ENCODE data around the gene FUT6.

FUT6 gene

DNA sequence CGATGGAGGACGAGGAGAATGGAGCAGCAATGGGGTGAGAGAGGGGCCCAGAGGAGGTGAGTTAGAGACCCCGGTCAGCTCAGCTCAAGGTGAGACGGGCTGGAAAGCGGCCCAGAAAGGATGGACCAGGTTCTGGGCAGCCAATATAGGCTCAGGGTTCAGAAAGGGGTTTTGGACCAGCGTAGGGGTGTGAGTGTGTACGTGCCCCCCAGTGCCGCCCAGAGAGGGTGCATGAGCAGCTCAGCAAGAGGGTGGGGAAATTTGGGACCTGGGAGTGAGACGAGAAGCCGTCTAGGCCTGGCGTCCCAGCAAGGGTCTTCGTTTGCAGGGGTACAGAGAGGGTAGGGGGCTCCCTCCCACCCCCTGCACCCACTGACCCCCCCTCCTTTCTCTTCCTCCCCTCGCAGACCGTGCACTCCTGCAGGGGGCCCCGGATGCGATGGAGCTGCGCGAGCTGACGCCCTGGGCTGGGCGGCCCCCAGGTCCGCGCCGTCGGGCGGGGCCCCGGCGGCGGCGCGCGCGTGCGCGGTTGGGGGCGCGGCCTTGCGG, 12.1 kb downstream of the FUT6 start:
- no peak for DNase-seq

DNA sequence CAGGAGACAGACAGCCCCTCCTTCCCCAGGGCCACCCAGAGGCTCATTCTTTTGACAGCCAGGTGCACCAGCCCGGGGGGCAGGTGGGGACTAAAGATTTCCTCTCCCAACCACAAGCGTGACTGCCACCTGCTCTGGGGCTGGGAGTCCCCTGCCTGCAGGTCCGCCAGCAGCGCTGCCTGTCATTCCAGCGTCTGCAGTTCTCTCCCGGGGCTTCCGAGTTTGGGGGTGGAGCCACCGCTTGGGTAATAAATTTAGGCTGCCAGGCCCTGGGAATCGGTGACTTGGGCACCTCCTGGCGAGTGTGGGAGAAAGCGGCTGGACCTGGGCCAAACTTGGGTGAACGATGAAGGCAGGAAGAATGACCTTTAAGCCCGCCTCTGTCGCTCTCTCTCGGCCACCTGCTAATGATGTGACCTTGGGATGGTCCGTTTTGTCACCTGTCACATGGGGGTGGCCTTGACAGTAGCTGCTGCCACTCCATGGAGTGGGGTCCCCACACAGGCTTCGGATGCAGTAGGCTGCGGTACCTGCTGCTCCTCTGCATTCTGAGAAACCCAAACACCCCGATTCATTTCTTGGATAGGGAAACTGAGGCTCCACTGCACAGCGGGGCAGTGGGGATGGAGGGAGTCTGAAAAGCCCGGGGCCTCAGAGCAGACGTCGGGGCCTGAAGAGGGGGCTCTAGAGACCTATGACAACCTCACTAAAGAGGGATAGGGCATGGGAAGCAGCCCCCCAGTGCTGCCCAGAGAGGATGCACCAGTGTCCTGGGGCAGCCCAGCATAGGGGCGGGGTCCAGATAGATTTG, 12.8 kb downstream of the FUT6 start:
- DNase-seq, result peak; percentile 17

DNA sequence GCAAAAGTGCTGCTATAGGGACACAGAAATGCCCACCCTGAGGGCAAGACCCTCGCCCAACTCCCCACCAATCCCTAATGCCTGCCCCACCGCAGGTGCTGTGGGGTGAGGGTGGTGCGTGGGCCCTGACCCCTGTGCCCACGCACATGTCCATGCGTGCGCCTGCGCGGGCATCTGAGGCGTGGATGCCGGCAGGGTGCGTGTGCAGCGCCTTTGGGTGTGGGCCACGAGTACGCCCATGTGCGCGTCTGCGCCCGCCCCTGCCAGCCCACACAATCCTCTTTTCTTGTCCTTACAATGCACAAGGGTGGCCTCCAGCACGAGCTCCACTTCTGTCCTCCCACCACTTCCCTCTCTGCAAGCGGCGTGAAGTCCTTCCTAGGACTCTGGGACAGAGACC, 14.3 kb downstream of the FUT6 start:
- DNase-seq, result no peak

DNA sequence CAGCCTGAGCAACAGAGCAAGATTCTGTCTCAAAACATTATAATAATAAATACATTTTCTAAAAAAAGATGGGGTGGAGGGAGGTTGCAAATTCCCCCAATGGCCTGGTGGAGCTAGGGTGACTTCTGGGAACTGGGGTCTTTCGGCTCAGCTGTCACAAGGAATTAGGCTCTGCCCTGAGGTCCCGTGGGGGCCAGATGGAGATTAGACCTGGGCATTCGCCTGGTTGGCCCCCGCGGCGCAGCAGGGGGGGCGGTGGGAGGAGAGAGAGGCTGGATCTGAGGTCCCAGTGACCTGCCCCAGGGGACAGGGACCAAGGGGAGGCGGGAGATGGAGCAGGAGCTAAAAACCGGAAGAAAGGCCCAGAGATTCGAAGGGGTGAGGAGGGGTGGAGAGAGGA, 14.8 kb downstream of the FUT6 start:
- DNase-seq, result no peak

DNA sequence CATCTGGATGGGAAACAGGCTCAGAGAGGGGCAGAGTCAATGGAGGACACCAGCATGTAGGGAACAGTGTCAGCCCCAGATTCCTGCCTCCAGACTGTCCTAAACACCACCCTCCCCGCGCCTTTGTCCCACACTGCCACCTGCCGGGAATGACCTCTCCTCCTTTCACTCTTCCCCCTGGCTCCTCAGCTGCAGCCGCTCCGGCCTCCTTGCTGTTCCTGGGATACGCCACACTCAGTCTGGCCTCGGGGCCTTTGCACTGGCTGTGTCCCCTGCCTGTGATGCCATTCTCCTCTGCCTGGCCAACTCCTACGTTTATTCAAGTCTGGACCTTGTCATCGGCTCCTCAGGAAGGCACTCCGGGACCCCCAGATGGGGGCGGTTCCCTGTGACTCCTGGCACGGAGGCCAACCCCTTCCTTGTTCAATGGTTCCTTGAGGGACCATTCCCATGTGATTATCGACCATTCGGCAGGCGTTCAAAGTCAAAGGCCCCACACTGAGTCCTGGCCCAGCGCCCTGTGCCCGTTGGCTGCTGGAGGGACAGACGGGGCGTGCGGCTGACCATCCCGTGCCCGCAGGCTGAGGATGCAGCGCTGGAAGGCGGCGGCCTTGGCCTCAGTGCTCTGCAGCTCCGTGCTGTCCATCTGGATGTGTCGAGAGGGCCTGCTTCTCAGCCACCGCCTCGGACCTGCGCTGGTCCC, 15.8 kb downstream of the FUT6 start:
- no peak for DNase-seq

DNA sequence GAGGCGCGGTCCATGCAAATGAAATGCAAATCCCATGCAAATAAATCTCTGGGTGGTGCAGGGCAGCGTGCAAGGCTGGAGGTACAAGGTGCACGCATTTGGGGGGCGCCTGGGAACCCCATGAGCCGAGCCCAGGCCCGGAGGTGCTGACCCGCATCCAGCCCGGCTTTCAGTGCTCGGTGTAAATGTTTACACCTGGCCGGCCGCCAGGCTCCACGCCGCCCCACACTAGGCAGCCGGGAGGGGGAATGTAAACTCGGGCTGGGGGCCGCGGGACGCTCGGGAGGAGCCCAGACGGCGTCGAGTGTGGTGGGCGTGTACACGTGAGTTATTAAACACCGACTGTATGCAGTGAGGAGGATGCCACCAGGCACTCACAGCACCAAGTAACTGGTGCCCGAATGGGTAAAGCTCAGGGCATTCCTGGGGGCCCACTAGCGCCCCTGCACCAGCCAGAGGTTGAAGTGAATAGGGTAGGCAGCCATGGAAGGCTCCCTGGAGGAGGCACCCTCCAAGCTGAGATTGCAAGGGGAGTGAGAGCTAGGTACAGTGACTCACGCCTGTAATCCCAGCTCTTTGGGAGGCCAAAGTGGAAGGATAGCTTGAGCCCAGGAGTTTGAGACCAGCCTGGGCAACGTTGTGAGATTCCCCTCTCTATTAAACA, 17.2 kb downstream of the FUT6 start:
- DNase-seq, result no peak

DNA sequence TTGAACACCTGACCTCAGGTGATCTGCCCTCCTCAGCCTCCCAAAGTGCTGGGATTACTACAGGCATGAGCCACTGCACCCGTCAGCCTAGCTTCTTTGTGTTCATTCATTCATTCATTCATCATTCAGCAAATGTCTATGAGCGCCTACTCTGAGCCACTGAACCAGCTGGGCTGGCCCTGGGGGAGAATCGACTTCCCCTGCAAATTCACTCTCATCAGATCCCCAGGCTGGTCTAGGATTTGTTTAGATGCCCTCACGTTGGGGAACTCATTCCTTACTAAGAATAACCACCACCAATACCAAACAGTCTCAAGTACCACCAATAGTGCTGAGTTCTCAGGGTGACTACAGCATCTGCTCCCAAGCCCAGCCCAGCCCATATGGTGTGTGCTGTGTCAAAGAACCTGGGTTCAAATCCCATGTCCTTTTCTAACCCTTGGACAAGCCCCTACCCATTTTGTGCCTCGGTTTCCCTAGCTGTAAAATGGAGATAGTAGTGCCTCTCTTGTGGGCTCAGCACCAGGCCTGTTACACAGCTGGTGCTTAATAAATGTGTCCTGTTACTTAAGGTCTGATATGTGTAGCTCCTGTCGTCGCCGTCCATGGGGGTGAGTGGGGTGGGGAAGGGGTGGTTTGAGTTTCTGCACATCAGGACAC, 17.9 kb downstream of the FUT6 start:
- no peak for DNase-seq

DNA sequence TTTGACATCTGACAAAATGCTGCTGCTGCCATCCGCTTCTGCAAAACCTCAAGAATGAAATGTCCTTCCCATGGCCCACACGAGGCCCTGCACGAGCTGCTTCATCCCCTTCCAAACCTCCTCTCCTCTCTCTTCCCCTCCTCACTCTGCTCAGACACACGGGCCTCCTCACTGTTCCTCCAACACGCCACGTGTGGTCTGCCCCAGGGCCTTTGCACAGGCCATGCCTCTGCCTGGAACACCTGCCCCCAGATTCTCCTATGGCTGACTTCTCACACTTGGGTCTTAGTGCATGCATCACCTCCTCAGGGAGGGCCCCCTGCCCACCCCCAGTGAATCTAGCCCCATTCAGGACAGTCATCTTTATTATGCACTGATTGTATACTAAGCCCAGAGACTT, 18.7 kb downstream of the FUT6 start:
- DNase-seq, result no peak

DNA sequence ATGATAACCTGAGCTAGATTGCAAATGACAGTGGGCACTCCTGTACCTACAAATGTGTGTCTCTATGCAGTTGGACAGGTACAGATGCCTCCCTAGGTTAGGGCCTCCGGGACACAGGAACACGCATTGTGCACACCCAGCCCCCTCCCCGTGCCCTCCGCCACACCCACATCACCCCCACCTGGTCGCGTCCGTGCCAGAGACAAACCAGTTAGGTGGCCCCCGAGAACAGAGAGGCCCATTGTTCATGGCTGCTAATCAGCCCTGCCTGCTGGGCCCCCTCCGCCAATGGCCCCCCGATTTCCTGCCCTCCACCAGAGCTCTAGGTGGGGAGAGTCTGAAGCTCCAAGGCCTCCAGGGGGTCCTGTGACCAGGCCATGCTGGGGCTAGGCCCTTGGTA, 20.9 kb downstream of the FUT6 start:
- DNase-seq, result no peak

DNA sequence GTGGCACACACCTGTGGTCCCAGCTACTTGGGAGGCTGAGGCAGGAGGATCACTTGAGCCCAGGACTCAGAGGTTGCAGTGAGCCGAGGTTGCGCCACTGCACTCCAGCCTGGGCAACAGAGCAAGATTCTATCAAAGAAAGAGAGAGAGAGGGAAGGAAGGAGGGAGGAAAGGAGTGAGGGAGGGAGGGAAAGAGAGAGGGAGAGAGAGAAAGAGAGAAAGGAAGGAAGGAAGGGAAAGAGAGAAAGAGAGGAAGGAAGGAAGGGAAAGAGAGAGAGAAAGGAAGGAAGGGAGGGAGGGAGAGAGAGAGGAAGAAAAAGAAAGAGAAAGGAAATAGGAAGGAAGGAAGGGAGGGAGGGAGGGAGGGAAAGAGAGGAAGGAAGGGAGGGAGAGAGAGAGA, 22.3 kb downstream of the FUT6 start:
- no peak for DNase-seq

DNA sequence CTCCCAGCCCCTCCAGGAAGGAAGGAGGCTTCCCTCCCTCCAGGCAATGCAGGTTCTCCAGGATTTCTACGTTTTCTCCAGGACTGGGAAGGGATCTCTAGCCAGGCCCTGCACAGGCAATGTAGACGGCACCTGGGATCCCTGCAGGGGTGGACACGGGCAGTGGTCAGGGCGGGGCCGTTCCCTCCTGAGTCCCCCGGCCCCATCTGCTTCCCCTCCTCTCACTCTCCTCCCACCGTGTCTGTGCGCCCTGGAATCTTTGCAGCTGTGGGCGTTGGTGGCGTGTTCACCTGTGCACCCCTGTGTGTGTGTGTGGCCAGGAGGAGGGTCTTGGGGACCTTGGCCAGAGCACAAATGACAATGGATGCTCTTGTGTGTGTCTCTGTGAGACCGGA, 24.7 kb downstream of the FUT6 start:
- DNase-seq, result no peak

DNA sequence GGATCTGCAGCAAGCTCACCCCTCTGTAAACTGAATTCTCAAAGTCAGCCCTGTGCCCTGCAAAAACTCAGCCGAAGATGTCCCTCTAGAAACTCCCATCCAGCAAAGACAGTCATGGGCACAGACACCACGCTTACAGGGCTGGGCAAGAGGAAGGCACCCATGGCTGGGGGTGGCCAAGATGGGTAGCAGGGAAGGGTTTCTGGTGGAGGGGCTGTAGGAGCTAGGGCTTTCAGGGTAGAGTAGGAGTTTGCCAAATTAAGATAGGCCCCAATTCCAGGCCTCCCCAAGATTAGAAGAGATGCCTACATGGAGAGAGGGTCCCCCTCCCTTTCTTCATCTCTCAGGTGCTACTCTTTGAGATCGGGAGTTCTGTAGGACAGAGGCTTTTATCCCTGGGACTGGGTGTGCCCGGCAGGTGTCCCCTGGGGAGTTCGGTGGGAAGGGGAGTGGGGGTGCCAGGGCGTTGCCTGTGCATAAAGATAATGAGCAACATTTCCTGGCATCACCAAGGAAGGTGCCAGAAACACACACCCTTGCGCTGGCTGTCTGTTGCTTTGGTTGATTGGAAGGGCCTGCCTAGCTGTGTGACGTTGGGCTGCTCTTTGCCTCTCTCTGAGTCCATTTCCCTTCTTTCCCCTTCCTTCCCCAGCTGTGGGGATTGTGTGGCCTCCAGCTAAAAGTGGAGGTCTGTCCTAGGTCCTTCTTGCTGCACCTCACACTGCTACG, 25.2 kb downstream of the FUT6 start:
- no peak for DNase-seq

DNA sequence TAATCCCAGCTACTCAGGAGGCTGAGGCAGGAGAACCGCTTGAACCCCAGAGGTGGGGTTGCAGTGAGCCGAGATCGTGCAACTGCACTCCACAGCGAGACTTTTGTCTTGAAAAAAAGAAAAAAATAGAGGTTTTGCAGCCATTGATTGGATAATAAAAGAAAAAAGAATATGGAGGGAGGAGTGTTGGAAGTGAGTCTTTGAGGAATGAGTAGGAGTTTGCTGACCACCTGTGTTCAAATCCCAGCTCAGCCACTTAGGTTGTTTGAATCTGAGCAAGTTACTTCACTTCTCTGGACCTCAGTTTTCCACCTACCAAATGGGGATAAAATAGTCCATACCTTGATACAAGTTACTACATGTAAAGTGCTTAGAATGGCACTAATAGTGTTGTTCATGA, 28.4 kb downstream of the FUT6 start:
- no peak for DNase-seq

DNA sequence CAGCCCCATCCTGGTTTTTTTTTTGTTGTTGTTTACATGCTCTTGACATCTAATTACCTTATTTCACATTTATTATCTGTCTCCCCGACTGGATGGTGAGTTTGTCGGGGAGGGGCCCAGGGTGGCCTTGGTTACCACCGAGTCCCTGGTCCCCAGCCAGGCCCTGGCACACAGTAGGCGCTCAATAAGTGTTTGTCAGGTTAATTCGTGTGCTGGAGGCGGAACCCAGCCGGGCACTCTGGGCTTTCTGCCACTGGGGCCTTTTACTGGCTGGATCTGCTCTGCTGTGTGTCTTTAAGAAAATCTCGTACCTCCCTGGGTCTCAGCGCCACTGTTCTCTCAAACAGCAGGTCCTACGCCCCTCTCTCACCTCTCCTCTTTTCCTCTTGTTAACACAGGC, 30.0 kb downstream of the FUT6 start:
- no peak for DNase-seq

DNA sequence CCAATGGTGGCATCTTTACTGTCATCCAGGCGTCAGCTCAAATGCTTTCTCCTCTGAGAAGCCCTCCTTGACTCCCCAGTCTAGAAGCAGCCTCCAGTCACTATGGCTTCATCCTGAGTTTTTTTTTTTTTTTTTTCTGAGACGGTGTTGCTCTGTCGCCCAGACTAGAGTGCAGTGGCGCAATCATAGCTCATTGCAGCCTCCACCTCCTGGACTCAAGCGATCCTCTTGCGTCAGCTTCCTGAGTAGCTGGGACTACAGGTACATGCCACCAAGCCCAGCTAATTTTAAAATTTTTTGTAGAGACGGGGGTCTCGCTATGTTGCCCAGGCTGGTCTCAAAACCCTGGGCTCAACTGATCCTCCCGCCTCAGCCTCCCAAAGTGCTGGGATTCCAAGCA, 30.4 kb downstream of the FUT6 start:
- peak; percentile 8 for DNase-seq

DNA sequence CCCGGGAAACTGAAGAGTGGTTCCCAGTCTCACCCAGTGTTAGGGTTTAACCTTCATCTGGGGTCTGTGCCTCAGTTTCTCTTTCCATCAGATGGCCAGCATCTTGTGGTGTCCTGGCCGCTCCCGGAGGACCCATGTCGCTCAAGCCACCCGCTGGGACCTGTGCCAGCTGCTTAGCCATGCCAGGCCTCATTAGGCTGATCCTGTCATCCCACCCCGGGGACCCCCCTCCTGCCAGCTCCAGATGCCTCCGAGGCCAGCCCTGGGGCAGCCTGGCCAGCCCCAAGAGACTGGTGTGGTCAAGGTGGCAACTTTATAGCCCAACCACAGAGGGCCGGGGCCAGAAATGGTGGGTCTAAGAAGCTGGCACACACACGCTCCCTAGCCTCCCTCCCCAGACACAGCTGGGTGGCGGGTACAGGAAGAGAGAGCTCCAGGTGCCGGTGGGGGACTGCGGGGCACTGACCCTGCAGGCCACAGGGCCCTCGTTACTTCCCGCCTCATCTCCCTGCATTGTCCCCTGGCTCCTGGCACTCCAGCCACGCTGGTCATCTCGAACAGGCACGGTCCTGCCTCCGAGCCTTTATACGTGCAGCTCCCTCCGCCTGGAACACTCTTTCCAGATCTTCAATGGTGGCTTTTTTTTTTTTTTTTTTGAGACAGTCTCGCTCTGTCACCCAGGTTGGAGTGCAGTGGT, 31.2 kb downstream of the FUT6 start:
- DNase-seq, result no peak

DNA sequence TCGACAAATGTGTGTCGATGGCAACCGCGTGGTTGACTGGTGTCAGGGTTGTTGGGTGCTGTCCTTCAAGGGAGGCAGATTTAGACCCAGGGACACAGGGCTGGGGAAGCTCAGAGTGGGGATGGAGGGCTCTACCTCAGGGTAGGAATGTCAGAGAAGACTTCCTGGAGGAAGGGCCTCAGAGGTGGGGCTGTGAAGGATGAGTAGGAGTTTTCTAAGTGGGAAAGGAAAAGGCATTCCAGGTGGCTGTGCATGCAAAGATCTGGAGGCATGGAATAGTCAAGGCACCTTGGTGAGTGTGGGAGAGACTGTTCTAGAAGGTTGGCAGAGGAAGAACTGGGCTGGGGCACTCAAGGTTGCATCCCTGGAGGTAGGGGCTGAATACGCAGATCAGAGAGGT, 32.6 kb downstream of the FUT6 start:
- DNase-seq, result no peak

DNA sequence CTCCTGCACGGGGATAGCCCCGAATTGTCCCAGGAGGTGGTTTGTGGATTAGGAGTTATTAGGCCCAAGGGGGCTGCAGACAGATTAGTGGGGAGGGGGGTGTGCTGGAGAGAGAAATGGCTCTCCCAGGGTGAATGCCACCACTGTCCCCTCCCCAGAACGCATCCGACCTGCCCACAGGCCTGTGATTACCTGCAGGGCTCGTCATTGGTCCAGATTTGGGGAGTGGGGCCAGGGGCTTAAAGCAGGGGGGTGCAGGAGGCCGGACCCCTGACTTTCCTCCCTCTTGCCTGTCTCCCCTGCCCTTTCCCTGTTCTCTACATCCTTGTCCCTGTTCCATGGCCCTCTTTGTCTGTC, 33.4 kb downstream of the FUT6 start:
- no peak for DNase-seq

DNA sequence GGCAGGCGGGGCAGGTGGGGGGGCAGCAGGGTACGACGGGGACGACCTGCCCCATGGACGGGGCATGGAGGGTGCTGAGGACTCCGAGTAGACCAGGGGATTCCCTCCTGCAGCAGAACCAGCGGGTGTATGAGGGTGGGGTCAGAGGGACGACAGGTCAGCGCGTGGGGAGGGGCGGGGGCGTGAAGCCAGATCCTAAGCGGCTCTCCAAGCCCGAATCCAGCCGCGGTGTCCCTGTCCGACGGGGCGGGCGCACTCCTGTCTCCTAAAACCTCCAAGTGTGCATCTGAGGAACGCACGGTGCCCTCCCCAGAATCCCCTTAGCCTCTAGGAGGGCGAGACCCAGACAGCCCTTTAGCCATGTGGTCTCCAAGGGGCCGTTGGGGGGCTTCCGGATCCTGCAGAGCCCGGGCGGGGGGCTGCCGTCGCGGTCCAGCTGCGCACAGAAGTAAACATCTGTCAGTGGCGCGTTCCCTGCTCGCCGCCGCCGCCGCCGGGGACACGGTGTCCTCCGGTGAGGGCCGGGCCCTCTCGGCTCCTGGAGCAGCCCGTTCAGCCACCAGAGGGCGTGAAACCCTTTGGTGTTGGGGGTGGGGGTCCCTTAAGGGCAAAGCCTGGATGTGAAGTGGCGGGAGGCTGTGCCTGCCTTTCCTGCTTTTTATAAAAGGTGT, 33.9 kb downstream of the FUT6 start:
- DNase-seq, result no peak

DNA sequence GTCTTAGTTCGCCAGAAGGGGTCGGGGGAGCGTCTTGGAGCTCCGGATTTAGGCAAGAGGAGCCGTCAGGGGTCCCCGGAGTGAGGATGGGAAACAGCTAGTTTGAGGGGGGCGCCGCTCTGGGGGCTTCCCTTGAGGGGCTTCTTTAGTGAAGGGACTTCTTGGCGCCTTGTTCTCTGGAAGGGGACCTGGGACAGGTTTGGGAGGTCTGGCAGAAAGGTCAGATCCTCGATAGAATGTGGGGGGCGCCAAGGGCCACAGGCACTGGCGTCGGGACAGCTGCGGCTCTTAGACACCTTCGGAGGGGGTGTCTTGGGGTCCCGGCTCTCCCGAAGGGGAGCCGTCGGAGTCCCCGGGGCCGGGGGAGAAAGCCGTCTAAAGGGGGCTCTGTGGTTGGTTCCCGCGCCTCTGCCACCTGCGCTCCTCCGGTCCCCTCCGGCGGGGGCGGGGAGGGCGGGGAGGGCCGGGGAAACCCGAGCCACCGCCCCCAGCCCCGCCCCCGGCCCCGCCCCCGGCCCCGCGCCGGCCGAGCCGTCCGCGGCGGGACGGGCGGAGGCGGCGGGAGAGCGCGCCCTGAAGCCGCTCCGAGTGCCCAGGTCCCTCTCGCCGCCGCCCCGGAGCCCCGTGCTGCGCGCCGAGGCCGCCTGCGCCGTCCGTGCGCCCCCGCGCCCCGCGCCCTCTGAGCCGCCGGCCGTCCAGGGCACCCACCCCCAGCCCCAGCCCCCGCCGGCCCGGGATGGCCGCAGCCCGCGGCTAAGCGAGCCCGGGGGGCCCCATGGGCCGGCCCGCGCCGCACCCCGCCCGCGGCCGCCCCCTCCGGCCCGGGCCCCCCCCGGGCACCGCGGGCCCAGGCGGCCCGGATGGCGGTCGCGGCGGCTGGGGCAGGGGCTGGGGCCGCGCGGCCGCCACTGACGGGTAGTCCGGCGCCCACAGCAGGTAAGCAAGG, 34.7 kb downstream of the FUT6 start, which contains the start of gene NRTN:
NRTN (plus strand) TSS at position 552 of the 946 bp plus-strand sequence. CDS start 19,099 bp downstream, outside the sequence.
- no peak for DNase-seq
